ENCODE data around the gene MTG1.
"Not testable (repeated sequence)": the region's sequence is repeated elsewhere in the genome, so short reads cannot be mapped to it uniquely, and the experiment has no call there.

The MTG1 gene

GRCh38 chr10:133454204-133454893 is 60.4 kb downstream of the MTG1 start:
- no peak for DNase-seq

GRCh38 chr10:133455196-133455595 is 61.2 kb downstream of the MTG1 start:
- DNase-seq, result no peak

GRCh38 chr10:133455611-133456031 is 61.7 kb downstream of the MTG1 start:
- DNase-seq, result no peak

- DNase-seq, result no peak
Observed at GRCh38 chr10:133456041-133456951, 62.3 kb downstream of the MTG1 start.

- DNase-seq, result no peak
Observed at GRCh38 chr10:133457100-133457841, 63.3 kb downstream of the MTG1 start.

GRCh38 chr10:133458021-133458709 is 64.2 kb downstream of the MTG1 start:
- no peak for DNase-seq

GRCh38 chr10:133458710-133459453 is 64.9 kb downstream of the MTG1 start:
- DNase-seq, result no peak

- no peak for DNase-seq
Observed at GRCh38 chr10:133459454-133460207, 65.7 kb downstream of the MTG1 start.

- DNase-seq, result no peak
Observed at GRCh38 chr10:133460208-133460769, 66.3 kb downstream of the MTG1 start.

- no peak for DNase-seq
Observed at GRCh38 chr10:133461027-133461426, 67.1 kb downstream of the MTG1 start.

GRCh38 chr10:133461841-133462240 is 67.9 kb downstream of the MTG1 start:
- DNase-seq, result no peak

- no peak for DNase-seq
Observed at GRCh38 chr10:133462512-133463305, 68.8 kb downstream of the MTG1 start.

- no peak for DNase-seq
Observed at GRCh38 chr10:133464582-133465031, 70.7 kb downstream of the MTG1 start.

- DNase-seq, result no peak
Observed at GRCh38 chr10:133465191-133465949, 71.4 kb downstream of the MTG1 start.

GRCh38 chr10:133465950-133466474 is 72.1 kb downstream of the MTG1 start:
- no peak for DNase-seq

- DNase-seq, result no peak
Observed at GRCh38 chr10:133466683-133467275, 72.8 kb downstream of the MTG1 start.

GRCh38 chr10:133467286-133467911 is 73.4 kb downstream of the MTG1 start:
- DNase-seq, result no peak

- DNase-seq, result not testable (repeated sequence)
Observed at GRCh38 chr10:133469205-133469604, 75.2 kb downstream of the MTG1 start.
